Mucosa of descending colon (tissue), 3 donors: Measurements from ENCODE around the gene RIMBP3B. TPM values are rescaled to one million over a fixed set of nuclear protein-coding genes. Genes with fewer than 3 reads are reported as not detected.
A peak's percentile ranks its signal among the peaks of the same experiment; 100 is the strongest.
"Not testable (repeated sequence)": the region's sequence is repeated elsewhere in the genome, so short reads cannot be mapped to it uniquely, and the experiment has no call there.

Source experiments
- ATAC-seq: fragments of 200-7000 bp; cut with Tn5 transposase; one replicate; pipeline ENCODE4 v1.9.1; 2020; ENCODE audit warnings: mild to moderate bottlenecking, moderate library complexity
- DNase-seq, 3 donors: peaks; one replicate each; pipeline ENCODE4 v3.0.0-alpha.2; 2020
- H3K36me3 ChIP-seq: fragments of 200-600 bp; one replicate; pipeline ENCODE4 v1.8.0; 2021; ENCODE audit warnings: low read depth, mild to moderate bottlenecking
- H3K4me1 ChIP-seq: fragments of 200-600 bp; one replicate; pipeline ENCODE4 v1.8.0; 2021; ENCODE audit warnings: low read depth, mild to moderate bottlenecking
- H3K4me3 ChIP-seq: fragments of 200-600 bp; one replicate; pipeline ENCODE4 v1.8.0; 2021; ENCODE audit warnings: mild to moderate bottlenecking
- H3K9me3 ChIP-seq: fragments of 200-600 bp; one replicate; pipeline ENCODE4 v1.8.0; 2021; ENCODE audit warnings: mild to moderate bottlenecking
- intact Hi-C, 2 donors: fragments of 100-400 bp; cut with DNase I in 1 of 2; cut with micrococcal nuclease in 1 of 2; formaldehyde crosslinking; loops; one replicate each; pipeline versions ENCODE4 v1.11.0 to v1.11.1; 2022; cut with DNase I, micrococcal nuclease
- long read RNA-seq, 2 donors: library from polyadenylated mRNA; unstranded; transcript quantifications; one replicate each; pipeline ENCODE4 v2.0.0, GENCODE V29; 2019 to 2021
- total RNA-seq, 3 donors: library from RNA; stranded (reverse); fragmentation: NEBNext Ultra II Directional in 2 of 3; extraction: Animal tissue kit (Norgen Biotek cat#: 25700) in 2 of 3; gene quantifications; one replicate each; pipeline versions ENCODE4 v1.2.1 to v1.2.4, GENCODE V29; 2021 to 2023
- donor health status: DM: no; HTN: no; CAD: no; lungs with moderate emphysema.
- donor health status: DM: no; HTN: no; CAD: no.
- donor health status: DM: no; HTN: yes; CAD: no.

RIMBP3B gene, protein sequence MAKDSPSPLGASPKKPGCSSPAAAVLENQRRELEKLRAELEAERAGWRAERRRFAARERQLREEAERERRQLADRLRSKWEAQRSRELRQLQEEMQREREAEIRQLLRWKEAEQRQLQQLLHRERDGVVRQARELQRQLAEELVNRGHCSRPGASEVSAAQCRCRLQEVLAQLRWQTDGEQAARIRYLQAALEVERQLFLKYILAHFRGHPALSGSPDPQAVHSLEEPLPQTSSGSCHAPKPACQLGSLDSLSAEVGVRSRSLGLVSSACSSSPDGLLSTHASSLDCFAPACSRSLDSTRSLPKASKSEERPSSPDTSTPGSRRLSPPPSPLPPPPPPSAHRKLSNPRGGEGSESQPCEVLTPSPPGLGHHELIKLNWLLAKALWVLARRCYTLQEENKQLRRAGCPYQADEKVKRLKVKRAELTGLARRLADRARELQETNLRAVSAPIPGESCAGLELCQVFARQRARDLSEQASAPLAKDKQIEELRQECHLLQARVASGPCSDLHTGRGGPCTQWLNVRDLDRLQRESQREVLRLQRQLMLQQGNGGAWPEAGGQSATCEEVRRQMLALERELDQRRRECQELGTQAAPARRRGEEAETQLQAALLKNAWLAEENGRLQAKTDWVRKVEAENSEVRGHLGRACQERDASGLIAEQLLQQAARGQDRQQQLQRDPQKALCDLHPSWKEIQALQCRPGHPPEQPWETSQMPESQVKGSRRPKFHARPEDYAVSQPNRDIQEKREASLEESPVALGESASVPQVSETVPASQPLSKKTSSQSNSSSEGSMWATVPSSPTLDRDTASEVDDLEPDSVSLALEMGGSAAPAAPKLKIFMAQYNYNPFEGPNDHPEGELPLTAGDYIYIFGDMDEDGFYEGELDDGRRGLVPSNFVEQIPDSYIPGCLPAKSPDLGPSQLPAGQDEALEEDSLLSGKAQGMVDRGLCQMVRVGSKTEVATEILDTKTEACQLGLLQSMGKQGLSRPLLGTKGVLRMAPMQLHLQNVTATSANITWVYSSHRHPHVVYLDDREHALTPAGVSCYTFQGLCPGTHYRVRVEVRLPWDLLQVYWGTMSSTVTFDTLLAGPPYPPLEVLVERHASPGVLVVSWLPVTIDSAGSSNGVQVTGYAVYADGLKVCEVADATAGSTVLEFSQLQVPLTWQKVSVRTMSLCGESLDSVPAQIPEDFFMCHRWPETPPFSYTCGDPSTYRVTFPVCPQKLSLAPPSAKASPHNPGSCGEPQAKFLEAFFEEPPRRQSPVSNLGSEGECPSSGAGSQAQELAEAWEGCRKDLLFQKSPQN (N-terminal part only)
- total RNA-seq, result under 1 TPM in 1 of 3 donors, not detected in 2; 0.09 TPM
- long read RNA-seq, donor 1, result 0 reads
- long read RNA-seq, donor 2, result 0 reads

DNA sequence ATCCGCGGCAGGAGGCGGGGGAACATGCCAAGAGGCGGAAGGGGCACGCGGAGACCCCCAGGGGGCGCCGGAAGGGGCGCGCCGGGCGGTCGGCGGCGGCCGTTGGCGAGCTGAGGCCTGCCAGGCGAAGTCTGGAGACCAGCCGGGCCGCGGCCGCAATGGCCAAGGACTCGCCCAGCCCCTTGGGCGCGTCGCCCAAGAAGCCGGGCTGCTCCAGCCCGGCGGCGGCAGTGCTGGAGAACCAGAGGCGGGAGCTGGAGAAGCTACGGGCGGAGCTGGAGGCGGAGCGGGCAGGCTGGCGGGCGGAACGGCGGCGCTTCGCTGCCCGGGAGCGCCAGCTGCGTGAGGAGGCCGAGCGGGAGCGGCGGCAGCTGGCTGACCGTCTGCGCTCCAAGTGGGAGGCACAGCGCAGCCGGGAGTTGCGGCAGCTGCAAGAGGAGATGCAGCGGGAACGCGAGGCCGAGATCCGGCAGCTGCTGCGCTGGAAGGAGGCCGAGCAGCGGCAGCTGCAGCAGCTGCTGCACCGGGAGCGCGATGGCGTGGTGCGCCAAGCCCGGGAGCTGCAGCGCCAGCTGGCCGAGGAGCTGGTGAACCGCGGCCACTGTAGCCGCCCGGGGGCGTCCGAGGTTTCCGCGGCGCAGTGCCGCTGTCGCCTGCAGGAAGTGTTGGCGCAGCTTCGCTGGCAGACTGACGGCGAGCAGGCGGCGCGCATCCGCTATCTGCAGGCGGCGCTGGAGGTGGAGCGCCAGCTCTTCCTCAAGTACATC, at the start of gene RIMBP3B:
Gene RIMBP3B (plus strand): TSS at position 51 of the 767 bp plus-strand sequence. CDS start 108 bp downstream, at position 159.
- H3K9me3 ChIP-seq, H3K36me3 ChIP-seq, DNase-seq, intact Hi-C loops, H3K4me1 ChIP-seq, H3K4me3 ChIP-seq: not testable (repeated sequence)
- ATAC-seq, result peak; percentile 89

- DNase-seq, H3K36me3 ChIP-seq, H3K4me3 ChIP-seq, intact Hi-C loops, H3K9me3 ChIP-seq, H3K4me1 ChIP-seq, ATAC-seq: not testable (repeated sequence)
Observed at GRCh38 chr22:21357527-21357926, 26.0 kb upstream of the RIMBP3B start.

DNA sequence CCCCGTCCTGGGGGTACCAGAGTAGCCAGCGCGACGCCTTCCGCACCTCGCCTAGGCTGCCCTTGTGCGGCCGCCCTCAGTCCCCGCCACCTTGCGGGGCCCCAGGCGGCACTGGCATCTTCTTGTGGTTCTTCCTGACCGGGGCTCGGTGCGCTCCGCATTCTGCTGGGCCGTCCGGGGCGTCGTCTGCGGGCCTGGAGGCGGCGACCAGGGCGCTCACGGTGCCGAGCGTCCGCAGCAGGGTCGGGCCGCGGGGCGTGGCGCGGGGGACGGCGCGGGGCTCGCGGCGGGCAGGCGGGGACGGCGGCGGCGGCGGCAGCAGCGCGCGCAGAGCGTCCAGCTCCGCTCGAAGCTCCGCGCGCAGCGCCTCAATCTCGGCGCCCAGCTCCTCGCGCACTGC, 23.0 kb upstream of the RIMBP3B start:
- H3K9me3 ChIP-seq, intact Hi-C loops, H3K4me3 ChIP-seq, H3K36me3 ChIP-seq, H3K4me1 ChIP-seq, DNase-seq, ATAC-seq: not testable (repeated sequence)

DNA sequence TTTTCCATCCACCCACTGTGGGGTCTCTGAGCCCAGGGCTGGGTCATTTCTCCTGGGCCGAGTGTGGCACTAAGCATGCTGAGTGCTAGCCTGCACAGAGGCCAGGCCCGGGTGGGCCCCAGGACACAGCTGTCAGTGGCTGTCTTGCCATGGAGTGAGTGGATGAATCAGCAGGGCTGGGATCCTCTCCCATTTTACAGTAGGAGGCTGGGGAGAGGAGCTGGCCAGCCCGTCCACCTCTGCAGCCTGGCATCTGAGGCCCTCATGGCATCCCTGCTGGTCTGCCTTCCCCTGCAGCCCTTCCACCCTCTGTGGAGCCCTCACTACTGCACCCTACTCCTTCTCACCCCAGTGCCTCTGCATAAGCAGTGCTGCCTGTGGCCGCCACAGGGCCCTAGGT, 21.1 kb upstream of the RIMBP3B start:
- H3K36me3 ChIP-seq, H3K9me3 ChIP-seq, intact Hi-C loops, DNase-seq, ATAC-seq, H3K4me3 ChIP-seq, H3K4me1 ChIP-seq: not testable (repeated sequence)

DNA sequence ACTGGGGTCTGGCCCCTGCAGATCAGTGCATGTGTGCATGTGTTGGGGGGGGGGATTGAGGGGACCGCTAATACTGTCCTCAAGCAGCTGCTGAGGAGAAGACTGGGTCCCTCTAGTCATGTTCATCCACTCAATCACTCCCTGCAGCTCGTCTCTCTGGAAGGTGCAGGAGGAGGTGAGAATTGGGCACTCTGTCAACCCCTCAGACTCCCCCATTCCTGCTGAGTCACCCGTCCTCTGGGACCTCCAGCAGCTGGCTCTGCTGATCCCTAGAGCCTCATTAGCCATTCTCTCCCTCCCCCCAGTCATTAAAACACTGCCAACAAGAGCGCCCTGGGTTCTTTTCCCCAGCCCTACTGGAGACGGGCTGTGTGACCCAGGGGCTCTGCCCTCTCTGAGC, 20.5 kb upstream of the RIMBP3B start:
- H3K4me3 ChIP-seq, H3K36me3 ChIP-seq, ATAC-seq, H3K4me1 ChIP-seq, intact Hi-C loops, H3K9me3 ChIP-seq, DNase-seq: not testable (repeated sequence)

DNA sequence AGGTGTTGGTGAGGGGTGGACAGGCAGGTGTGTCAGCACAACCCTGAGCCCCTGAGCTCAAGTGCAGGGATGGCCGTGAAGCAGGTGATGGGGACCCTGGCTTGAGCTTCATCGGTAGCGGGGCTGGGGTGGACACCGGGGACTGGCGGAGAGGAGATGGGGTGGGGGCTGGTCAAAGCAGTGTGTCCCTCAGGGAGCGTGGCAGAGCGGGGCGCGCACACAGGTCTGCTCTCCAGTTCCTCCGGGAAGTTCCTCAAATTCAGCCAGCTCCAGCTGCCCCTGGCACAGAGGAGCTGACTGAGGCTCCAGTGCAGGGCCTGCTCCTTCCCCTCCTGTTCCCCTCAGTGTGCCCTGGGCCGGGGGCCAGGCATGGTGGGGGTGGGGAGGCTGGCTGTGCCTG, 19.7 kb upstream of the RIMBP3B start:
- ATAC-seq, H3K36me3 ChIP-seq, H3K9me3 ChIP-seq, H3K4me3 ChIP-seq, DNase-seq, intact Hi-C loops, H3K4me1 ChIP-seq: not testable (repeated sequence)

- H3K4me1 ChIP-seq, intact Hi-C loops, H3K36me3 ChIP-seq, ATAC-seq, H3K4me3 ChIP-seq, DNase-seq, H3K9me3 ChIP-seq: not testable (repeated sequence)
Observed at GRCh38 chr22:21364362-21364761, 19.2 kb upstream of the RIMBP3B start.

GRCh38 chr22:21365337-21365736, 18.2 kb upstream of the RIMBP3B start:
- H3K36me3 ChIP-seq, intact Hi-C loops, DNase-seq, H3K9me3 ChIP-seq, H3K4me3 ChIP-seq, H3K4me1 ChIP-seq, ATAC-seq: not testable (repeated sequence)

- ATAC-seq, DNase-seq, intact Hi-C loops, H3K36me3 ChIP-seq, H3K4me3 ChIP-seq, H3K9me3 ChIP-seq, H3K4me1 ChIP-seq: not testable (repeated sequence)
Observed at GRCh38 chr22:21368603-21369310, 14.8 kb upstream of the RIMBP3B start.

DNA sequence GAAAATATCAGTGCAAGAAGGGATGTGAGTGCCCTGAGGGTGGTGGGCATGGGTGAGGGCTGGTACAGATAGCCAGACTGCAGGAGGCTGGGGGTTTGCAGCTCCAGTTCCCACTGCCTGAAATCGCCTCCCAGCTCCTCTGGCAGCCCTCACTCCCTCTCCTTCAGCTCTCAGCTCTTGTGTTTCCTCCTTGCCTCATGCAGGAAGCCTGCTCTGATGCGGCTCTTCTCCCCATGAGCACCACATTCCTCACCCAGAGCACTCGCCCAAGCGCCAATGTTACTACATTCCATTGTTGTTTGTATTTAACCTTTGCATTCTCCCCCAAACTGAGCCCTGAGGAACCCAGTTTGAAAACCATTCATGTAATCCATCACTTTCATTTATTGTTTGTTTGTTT, 7.7 kb upstream of the RIMBP3B start:
- H3K36me3 ChIP-seq, ATAC-seq, H3K9me3 ChIP-seq, H3K4me1 ChIP-seq, DNase-seq, H3K4me3 ChIP-seq, intact Hi-C loops: not testable (repeated sequence)

GRCh38 chr22:21384468-21385357, 1.2 kb downstream of the RIMBP3B start:
- ATAC-seq, result peak; percentile 56
- DNase-seq, H3K9me3 ChIP-seq, H3K36me3 ChIP-seq, H3K4me3 ChIP-seq, H3K4me1 ChIP-seq, intact Hi-C loops: not testable (repeated sequence)

GRCh38 chr22:21389480-21389879, 5.9 kb downstream of the RIMBP3B start:
- H3K4me1 ChIP-seq, DNase-seq, intact Hi-C loops, H3K36me3 ChIP-seq, ATAC-seq, H3K9me3 ChIP-seq, H3K4me3 ChIP-seq: not testable (repeated sequence)
